Kidney epithelial cell (primary cell): ENCODE data around the gene ZNF549. TPM values are rescaled to one million over a fixed set of nuclear protein-coding genes. Genes with fewer than 3 reads are reported as not detected.

ENCODE experiments used
- DNase-seq: peaks from one replicate; pipeline ENCODE4 v3.0.0-alpha.2; 2010; ENCODE audit warnings: low read depth
- H3K27me3 ChIP-seq: 2 replicates; pipeline ENCODE4 v1.6.0; 2011; ENCODE audit warnings: low read length; ENCODE audit not compliant: control insufficient read depth, insufficient read depth
- H3K36me3 ChIP-seq: 2 replicates; pipeline ENCODE4 v1.5.1; 2011; ENCODE audit warnings: low read length; ENCODE audit not compliant: control insufficient read depth, insufficient read depth
- H3K4me3 ChIP-seq: 2 replicates; pipeline ENCODE4 v1.5.1; 2011; ENCODE audit warnings: low read depth, mild to moderate bottlenecking, control low read depth, low read length
- CTCF ChIP-seq: IDR thresholded peaks from 2 replicates; pipeline ENCODE4 v1.5.1; 2011; ENCODE audit warnings: mild to moderate bottlenecking, moderate library complexity, low read length, control low read depth, inconsistent platforms; ENCODE audit not compliant: insufficient read depth, poor library complexity, severe bottlenecking
- total RNA-seq: library from RNA; depleted of rRNA; stranded (reverse); fragments of >200 nt; gene quantifications from 2 replicates; pipeline ENCODE4 v1.2.3, GENCODE V29; 2015

Gene ZNF549
- total RNA-seq, 1 donor from 2014 or later: 4.8 TPM

GRCh38 chr19:57583104-57583520, 56.0 kb downstream of the ZNF549 start:
- DNase-seq: no peak
- TF ChIP-seq CTCF: no peak
- Histone ChIP-seq H3K27me3 (no peaks in the 10 kb centered on the region), H3K4me3 (no peak overlapping the region), H3K36me3 (no peaks in the 10 kb centered on the region)

GRCh38 chr19:57583521-57584416, 56.6 kb downstream of the ZNF549 start, which contains the start of gene ZIK1:
ZIK1 (plus strand) TSS chr19:57584145; CDS start chr19:57584357, 212 bp downstream.
- H3K4me3 ChIP-seq: peak within 1 kb of the TSS; percentile 68
- H3K27me3 ChIP-seq: no peaks in the 10 kb centered on the region
- TF ChIP-seq CTCF: peak; percentile 7
- no peaks in the 10 kb centered on the region for H3K36me3 ChIP-seq
- peak; percentile 74 for DNase-seq

GRCh38 chr19:57587529-57587928, 60.4 kb downstream of the ZNF549 start:
- H3K27me3 ChIP-seq: no peaks in the 10 kb centered on the region
- peaks cover 5% of the 10 kb centered on the region for H3K36me3 ChIP-seq
- no peak overlapping the region for H3K4me3 ChIP-seq
- DNase-seq: no peak
- TF ChIP-seq CTCF: no peak

- no peak for DNase-seq
- Histone ChIP-seq H3K27me3 (no peaks in the 10 kb centered on the region), H3K36me3 (no peaks in the 10 kb centered on the region), H3K4me3 (peak overlapping the region; percentile 69)
- no peak for TF ChIP-seq CTCF
These were observed 72.2 kb downstream of the ZNF549 start for GRCh38 chr19:57599377-57599760.

DNA sequence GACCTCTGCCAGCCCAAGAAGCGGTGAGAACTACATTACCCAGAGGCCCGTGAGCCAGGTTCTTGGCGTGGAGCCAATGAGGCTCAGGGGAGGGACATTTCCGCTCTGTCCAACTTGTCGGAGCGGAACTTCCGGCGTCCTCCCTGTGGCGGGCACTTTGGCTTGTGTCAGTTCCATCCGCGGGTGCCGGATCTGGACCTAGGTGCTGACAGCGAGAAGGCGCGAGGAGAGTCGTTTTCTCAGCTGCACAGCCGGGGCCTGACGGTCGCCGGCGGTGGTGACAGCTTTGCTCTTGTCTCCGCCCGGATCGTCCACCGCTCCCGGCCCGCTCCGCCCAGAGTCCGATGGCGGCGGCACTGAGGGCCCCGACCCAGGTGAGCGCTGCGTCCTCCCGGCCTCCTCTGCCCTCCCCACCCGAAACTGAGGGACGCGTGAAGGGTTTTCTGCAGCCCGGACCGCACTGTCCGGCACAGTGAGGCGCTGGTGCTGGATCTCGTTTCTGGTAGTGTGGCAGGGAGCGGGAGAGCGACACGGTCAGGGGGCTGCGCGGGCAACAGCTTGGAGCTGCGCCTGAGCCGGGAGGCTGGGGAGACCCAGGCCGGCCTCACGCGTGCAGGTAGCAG, 72.7 kb downstream of the ZNF549 start, which contains the start of gene ZNF530:
ZNF530 (plus strand) TSS at position 125 of the 623 bp plus-strand sequence. CDS start 4,461 bp downstream, outside the sequence.
- no peak for TF ChIP-seq CTCF
- no peaks in the 10 kb centered on the region for H3K27me3 ChIP-seq
- no peaks in the 10 kb centered on the region for H3K36me3 ChIP-seq
- DNase-seq: peak; percentile 65
- peak within 1 kb of the TSS; percentile 69 for H3K4me3 ChIP-seq
